NCI-H510A (cell line): Measurements from ENCODE around the gene KMT5C.

Experiments
- DNase-seq: peaks from one replicate; lab custom pipeline; 2025; lab: John Stamatoyannopoulos, UW

KMT5C gene

GRCh38 chr19:55347442-55348009 lies 7.8 kb downstream of the KMT5C start:
- DNase-seq = no peak

DNA sequence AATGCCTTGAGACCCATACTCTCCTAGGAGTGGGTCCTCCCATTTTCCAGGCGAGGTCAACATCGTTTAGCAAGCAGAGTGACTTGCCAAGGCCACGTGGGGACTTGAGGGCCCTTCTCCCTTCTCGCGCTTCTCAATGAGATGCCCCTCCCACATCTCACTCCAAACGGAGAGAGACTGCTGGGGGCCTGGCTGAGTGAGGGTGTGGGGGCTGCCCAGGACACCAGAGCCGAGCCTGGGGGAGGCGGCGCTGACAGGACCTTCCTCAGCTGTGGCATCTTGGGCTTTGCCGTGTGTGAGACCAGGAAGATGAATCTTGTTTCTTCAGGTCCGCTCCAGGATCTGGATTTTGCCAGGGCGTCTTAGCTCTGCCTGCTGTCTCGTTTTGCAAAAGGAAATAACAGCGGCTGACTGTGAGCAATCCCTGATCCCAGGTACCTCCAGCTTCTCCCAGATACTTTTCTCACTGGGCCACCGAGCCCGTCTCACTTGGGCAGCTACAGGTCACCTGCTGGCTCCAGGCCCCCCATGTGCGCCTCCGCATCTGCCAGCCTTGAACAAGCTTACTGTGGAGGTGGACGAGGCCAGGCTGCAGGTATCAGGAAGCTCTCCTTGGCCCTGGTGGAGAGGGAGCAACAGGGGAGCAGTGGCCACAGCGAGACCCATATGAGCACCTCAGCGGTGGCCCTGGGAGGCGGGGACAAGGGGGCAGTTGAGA lies 8.8 kb downstream of the KMT5C start:
- no peak for DNase-seq

DNA sequence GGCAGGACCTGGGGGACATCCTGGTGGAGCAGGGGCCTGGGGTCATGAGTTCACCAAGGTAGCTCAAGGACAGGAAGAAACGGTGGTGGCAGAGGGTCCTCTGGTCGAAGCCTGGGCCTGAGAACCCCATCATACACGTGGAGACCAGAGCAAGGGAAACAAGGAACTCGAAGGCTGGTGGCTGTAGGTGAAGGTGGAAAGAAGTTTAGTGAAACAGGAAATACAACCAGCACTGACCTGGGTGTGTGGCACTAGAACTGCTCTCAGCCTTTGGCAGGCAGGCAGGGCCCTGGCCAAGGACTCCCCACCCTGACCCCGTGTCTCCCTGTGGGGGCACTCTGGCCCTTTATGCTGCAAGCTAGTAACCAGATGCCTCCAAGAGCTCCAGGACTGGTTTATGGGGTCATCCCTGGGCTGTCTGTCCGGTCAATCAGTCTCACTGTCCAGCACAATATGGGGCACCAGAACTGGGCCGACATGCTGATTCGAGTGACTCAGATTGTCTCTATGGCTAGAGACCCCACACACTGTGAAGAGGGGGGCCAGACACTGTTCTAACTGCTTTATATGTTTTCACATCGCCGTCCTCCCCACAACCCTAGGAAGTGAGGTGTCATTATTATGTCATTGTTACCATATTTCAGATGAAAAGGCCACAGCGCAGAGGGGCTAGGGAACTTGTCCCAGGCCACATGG lies 11.1 kb downstream of the KMT5C start:
- DNase-seq = no peak

DNA sequence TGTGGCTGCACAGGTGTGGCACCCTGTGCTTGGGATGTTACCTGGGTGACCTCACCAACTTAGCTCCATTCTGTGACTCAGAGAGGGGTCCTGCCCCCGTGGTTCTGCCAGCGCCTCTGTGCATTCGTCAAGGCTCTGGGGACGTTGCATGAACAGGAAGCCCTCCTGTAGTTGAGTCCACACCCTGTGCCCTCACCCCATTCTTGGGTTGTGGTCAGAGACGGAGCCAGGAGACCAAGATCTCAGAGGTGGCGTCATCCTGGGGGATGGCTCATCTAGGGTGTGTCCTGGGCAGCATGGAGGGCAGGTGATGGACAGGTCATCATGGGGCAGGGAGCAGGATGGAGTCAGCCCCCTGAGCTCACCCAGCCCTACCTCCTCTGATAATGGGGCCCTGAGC lies 12.4 kb downstream of the KMT5C start:
- DNase-seq = no peak

DNA sequence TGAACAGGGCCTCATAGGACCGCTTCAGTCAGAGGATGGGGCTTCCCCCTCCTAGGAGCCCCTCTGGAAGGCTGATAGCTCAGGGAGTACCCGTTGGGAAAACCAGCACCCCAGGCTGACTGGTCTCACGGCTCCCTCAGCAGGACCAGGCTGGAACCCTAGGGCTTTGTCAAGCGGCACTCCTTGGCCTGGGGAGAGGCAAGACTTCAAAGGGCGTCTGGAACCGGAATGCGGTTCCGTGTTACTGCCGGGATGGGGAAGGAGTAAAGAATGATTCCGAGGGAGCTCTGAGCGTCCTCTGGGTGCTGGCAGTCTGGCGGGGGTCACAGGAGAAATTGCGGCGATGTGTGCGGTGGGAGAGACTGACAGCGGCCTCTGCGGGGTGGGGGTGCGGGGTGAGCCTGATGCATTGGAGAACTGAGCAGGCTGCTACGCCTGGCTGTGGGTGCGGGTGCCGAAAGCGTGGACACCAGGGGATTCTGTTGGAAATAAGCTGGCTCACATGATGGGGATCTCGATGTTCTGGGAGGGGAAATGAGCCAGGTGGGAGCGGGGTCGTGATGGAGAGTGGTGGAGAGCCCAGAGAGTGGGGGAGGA lies 13.0 kb downstream of the KMT5C start:
- DNase-seq = no peak

DNA sequence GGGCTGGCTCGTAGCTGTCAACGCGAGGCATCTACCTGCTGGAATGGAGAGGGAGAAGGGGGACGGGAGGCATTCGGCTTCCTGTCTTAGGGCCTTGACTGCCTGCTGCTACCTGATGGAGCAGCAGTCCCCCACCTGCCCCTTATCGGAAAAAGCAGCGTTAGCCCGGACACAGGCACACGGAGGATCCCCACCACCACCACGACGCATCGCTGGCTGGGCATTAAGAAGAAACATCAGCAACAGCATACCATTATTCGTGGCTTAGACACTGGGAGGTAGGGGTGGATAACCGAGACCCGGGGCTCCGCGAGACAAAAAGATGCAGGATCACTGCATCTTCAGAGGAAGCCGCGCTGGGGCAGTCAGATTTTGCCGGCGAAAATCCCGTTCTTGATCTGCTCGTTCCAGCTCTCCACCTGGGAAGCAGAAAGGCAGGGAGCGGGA lies 13.7 kb downstream of the KMT5C start:
- DNase-seq = no peak

DNA sequence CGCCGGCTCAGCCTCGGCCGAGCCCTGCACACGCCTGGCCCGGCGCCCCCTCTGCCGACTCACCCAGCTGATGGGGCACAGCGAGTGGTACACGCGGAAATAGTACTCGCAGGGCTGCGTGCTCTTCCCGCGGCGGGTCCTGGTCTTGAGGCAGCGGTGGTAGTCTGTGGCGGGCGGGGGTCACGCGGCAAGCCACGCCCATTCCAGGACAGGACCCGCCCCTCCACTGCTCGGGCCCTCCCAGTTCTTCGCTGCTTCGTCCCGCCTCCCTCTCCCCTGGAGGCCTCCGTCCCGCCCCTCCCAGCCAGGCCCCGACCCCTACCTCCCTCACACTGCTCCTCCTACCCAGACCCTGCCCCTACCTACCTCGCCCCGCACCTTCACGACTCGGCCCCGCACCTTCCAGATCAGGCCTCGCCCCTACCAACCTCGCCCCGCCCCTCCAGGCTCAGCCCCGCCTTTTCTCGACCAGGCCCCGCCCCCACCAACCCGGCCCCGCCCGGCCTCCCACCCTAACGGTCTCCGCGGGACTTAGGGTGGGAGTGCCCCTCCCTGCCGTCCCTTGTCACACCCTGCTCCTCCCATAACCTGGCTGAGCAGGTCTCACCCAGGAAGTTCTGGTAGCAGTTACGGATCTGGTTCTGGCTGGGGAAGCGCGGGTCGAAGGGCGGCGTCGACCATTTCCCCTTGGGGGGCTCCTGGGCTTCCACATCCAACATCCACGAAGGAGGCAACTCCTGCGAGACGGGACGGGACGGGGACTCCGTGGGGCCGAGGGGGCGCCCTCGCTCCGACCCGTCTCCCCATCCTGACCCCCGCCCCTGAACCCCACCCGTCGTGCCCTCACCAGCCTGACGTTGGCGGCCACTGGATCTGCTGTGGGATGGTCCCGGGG lies 14.4 kb downstream of the KMT5C start:
- no peak for DNase-seq

- no peak for DNase-seq
These were observed 15.1 kb downstream of the KMT5C start, which contains the start of gene COX6B2 for GRCh38 chr19:55354698-55355212. Gene COX6B2, minus strand, starts transcription at chr19:55354719. Its CDS starts 198 bp downstream, at chr19:55354521.

DNA sequence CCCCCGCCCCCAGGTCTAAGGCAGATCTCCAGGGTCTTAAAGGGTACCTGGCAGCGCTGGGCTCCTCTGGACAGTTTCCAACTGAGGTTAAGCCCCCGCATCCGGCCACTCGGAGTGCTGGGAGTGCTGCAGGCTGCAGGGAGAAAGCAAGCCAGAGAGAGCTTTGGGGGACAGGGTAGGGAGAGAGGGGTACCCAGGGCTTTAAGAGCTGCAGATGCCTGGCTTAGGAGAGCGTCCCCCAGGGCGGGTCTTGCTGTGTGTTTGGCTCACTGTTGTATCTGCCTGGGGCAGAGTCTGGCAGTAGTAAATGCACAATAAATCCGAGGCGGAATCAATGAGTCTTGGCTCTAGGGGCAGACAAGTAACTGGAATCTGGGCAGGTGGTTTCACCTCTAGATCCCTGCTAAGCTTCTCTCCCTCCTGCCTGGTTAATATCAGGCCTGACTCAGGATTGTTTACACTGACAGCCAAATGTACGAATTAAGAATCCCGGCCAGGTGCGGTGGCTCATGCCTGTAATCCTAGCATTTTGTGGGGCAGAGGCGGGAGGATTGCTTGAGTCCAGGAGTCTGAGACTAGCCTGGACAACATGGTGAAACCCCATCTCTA lies 15.6 kb downstream of the KMT5C start:
- DNase-seq = no peak

- no peak for DNase-seq
These were observed 18.8 kb downstream of the KMT5C start for GRCh38 chr19:55358493-55358892.

DNA sequence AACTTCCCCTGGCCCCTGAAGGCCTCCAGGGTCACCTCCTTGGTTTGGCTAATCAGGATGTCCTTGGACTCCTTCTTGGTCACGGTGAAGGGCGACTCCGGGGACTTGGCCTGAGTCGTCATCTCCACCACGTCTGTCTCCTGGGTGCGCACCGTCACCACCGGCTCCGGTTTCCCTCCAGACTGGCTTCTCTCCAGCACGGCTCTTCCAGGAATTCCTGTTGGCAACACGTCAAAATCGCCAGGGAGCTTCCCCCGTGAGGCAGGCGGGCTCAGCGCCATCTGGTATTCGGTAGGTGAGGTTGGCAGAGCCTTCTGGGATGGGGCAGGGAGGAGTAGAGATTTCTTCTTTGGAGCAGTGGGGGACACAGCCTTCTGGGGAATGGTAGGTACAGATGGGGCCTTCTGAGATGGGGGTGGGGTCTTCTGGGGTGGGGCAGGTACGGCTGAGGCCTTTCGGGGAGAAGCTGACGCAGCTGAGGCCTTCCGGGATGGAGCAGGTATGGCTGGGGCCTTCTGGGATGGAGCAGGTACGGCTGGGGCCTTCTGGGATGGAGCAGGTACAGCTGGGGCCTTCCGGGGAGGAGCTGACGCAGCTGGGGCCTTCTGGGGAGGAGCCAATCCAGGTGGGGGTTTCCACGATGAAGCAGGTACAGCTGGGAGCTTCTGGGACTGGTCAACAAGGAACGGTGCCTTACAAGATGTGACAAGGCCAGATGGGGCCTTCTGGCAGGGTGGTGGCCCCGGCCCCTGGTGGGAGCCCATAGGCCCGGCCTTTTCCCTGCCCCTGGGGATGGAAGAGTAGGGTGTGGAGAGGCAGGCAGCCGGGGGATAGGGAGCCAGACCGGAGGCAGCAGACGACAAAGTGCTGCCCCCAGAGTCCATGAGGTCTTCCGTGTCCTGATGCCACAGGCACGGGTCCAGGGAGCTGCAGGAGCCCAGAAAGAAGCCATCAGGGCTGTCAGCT lies 19.6 kb downstream of the KMT5C start:
- DNase-seq = no peak

DNA sequence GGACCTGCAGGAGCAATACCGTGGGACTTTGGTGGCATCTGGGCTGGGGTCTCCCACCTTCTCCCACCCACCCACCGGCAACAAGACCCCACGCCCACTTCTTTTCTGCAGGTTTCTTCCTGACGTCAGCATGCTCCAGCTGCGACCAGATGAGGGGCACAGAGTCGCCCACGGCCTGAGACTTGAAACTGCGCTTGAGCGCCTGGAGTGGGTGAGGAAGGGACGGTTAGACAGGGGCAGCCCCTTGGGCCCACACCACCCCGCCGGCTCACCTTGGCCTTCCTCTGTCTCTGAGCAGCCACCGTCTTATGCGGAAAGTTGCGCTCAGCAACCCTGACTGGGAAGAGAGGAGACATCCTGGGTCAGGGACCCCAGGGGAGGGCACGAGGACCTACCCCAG lies 21.2 kb downstream of the KMT5C start:
- no peak for DNase-seq

DNA sequence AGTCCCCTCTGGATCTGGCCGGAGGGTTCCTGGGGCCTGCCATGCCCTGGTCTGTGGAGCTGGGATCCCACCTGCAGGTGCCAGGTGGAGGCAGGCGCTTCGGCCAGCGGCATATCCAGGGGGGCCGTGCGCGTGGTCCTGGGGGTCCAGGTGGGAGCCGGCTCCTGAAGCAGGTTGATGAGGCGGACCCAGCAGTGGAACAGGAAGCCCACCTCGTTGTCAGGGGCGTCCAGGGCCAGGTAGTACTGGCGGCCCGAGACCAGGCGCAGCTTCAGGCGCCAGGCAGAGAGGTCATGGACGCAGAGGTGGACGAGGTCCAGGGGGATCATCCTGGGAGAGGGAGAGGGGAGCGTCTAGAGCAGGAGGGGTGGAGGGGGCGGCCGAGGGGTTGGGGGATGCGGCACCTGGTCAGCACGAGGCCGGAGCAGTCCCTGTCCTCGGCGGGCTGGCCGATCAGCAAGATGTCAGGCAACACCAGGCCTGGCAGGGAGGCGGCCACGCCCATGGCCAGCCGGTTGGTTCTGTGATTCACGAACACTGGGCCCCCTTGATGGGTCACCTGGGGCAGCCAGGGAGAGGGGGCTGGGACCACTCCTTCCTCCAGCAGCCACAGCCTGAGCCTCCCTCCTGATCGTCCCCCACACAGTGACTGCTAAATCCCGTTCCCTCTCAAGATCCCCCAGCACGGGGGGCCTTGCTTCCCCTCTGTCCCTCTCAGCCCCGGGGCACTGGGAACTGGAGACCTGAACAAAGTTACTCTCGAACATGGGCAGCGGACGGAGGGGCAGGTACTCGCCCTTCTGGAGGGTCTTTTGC lies 22.7 kb downstream of the KMT5C start:
- no peak for DNase-seq

DNA sequence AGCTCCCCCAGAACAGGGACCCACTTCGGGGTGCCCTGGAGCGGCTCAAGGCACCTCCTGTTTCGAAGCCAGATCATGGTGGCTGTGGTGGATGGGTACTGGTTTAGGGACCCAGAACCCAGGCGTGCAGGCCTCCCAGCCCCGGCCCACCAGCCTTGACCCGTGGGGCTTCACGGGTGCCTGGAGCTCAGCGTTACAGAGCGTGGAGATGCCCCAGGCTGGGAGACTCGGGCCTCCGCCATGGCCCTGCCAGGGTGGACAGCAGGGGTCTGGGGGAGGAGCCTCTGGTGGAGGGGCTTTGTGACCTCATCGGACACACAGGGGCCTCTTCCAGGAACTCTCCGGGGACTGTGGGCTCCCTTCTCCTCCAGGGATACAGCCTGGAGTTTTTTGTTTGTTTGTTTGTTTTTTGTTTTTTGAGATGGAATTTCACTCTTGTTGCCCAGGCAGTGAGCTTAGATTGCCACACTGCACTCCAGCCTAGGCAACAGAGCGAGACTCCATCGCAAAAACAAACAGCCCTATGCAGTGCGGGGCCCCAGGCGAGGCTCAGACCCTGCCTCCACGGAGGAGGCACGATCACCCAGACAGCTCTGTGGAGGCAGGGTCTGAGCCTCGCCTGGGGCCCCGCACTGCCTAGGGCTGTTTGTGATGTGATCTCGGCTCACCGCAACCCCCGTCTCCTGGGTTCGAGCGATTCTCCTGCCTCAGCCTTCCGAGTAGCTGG lies 23.5 kb downstream of the KMT5C start, which contains the start of gene GARIN5B:
Gene GARIN5B, minus strand, starts transcription at position 271 of the 727 bp plus-strand sequence. Its CDS starts 194 bp downstream, at position 77.
- DNase-seq = no peak

- no peak for DNase-seq
These were observed 25.6 kb downstream of the KMT5C start for GRCh38 chr19:55365245-55365644.

GRCh38 chr19:55365964-55366363 lies 26.3 kb downstream of the KMT5C start:
- DNase-seq = no peak

- no peak for DNase-seq
These were observed 27.1 kb downstream of the KMT5C start for GRCh38 chr19:55366790-55367189.

DNA sequence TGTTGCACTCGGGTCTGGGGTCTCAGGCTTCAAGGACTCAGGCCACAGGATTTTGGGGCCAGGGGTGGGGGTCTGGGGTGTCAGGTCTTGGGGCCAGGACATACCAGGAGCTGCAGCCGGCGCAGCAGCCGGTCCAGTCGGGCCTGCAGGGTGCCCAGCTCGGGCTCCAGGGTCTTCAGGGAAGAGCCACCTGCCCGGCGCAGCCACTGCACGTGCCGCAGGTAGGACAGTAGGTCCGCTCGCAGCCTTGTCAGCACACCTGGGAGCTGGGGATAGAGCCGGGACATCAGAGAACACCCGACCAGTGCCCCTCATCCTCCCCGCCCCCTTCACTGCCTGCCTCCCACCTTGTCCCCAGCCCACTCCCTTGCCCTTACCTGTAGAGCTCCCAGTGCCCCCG lies 28.4 kb downstream of the KMT5C start:
- DNase-seq = no peak
